ENCODE results near the gene ZNF552.
"Not testable (repeated sequence)": the region's sequence is repeated elsewhere in the genome, so short reads cannot be mapped to it uniquely, and the experiment has no call there.

ZNF552 gene

GRCh38 chr19:57849666-57850473, 35.2 kb upstream of the ZNF552 start, which contains the start of gene ZNF587:
Gene ZNF587, plus strand, starts transcription at chr19:57849859. Its CDS starts 180 bp downstream, at chr19:57850039.
- Histone ChIP-seq H3K4me3 (replicated peaks; ENCODE audit: insufficient read depth, low read length) (peak within 1 kb of the TSS; percentile 57), H3K27ac (replicated peaks) (peak within 1 kb of the TSS; percentile 85)
- not testable (repeated sequence) for H3K27me3 ChIP-seq (ENCODE audit: insufficient read depth, poor library complexity, severe bottlenecking)
- TF ChIP-seq GABPA (IDR thresholded peaks at IDR 0.05; ENCODE audit: low read depth): peak; percentile 66
- TF ChIP-seq POLR2AphosphoS5 (IDR thresholded peaks at IDR 0.05; ENCODE audit: low read depth): peak; percentile 79
- peak; percentile 74 to 88 for DNase-seq (ENCODE audit: low read depth in 1 of 2, low spot score in 1 of 2)

- DNase-seq (ENCODE audit: low read depth in 1 of 2, low spot score in 1 of 2); H3K4me3 ChIP-seq (replicated peaks; ENCODE audit: insufficient read depth, low read length); H3K27me3 ChIP-seq (ENCODE audit: insufficient read depth, poor library complexity, severe bottlenecking): not testable (repeated sequence)
- peak overlapping the region; percentile 85 for H3K27ac ChIP-seq (replicated peaks)
Observed at GRCh38 chr19:57849162-57849665, 34.5 kb upstream of the ZNF552 start.

GRCh38 chr19:57847164-57847563, 32.5 kb upstream of the ZNF552 start:
- not testable (repeated sequence) for H3K27ac ChIP-seq (replicated peaks); DNase-seq (ENCODE audit: low read depth in 1 of 2, low spot score in 1 of 2); H3K27me3 ChIP-seq (ENCODE audit: insufficient read depth, poor library complexity, severe bottlenecking); H3K4me3 ChIP-seq (replicated peaks; ENCODE audit: insufficient read depth, low read length)

- no peak overlapping the region for H3K4me3 ChIP-seq (replicated peaks; ENCODE audit: insufficient read depth, low read length)
- H3K27ac ChIP-seq (replicated peaks): no peak overlapping the region
- H3K27me3 ChIP-seq (ENCODE audit: insufficient read depth, poor library complexity, severe bottlenecking): no peaks in the 10 kb centered on the region
- no peak for DNase-seq (ENCODE audit: low read depth in 1 of 2, low spot score in 1 of 2)
- TF ChIP-seq CTCF (IDR thresholded peaks at IDR 0.05; ENCODE audit: insufficient read depth, low read length): no peak
- no peak for TF ChIP-seq REST (IDR thresholded peaks at IDR 0.05; ENCODE audit: insufficient replicate concordance, low read depth)
Observed at GRCh38 chr19:57841122-57841763, 26.5 kb upstream of the ZNF552 start.

GRCh38 chr19:57838622-57839191, 24.0 kb upstream of the ZNF552 start:
- not testable (repeated sequence) for H3K4me3 ChIP-seq (replicated peaks; ENCODE audit: insufficient read depth, low read length); H3K27me3 ChIP-seq (ENCODE audit: insufficient read depth, poor library complexity, severe bottlenecking); H3K27ac ChIP-seq (replicated peaks); DNase-seq (ENCODE audit: low read depth in 1 of 2, low spot score in 1 of 2)

GRCh38 chr19:57836991-57837390, 22.3 kb upstream of the ZNF552 start:
- not testable (repeated sequence) for H3K27me3 ChIP-seq (ENCODE audit: insufficient read depth, poor library complexity, severe bottlenecking); DNase-seq (ENCODE audit: low read depth in 1 of 2, low spot score in 1 of 2); H3K27ac ChIP-seq (replicated peaks); H3K4me3 ChIP-seq (replicated peaks; ENCODE audit: insufficient read depth, low read length)

- Histone ChIP-seq H3K4me3 (replicated peaks; ENCODE audit: insufficient read depth, low read length) (no peak within 1 kb of the TSS), H3K27ac (replicated peaks) (no peak within 1 kb of the TSS), H3K27me3 (ENCODE audit: insufficient read depth, poor library complexity, severe bottlenecking) (no peaks in the 10 kb centered on the region)
- no peak for DNase-seq (ENCODE audit: low read depth in 1 of 2, low spot score in 1 of 2)
- no peak for TF ChIP-seq POLR2AphosphoS5 (IDR thresholded peaks at IDR 0.05; ENCODE audit: low read depth)
- peak; percentile 76 for TF ChIP-seq GABPA (IDR thresholded peaks at IDR 0.05; ENCODE audit: low read depth)
Observed at GRCh38 chr19:57830071-57830602, 15.4 kb upstream of the ZNF552 start, which contains the start of gene ZNF587B. Gene ZNF587B, plus strand, starts transcription at chr19:57830299. Its CDS starts 230 bp downstream, at chr19:57830529.

Data from HL-60 (cell line).